Measurements from ENCODE around the gene CNNM2. TPM values are rescaled to one million over a fixed set of nuclear protein-coding genes. Genes with fewer than 3 reads are reported as not detected.

Gene CNNM2
- total RNA-seq, 6 experiments from 2014 or later = 5.2 to 7.6 (median 6.5) TPM

DNA sequence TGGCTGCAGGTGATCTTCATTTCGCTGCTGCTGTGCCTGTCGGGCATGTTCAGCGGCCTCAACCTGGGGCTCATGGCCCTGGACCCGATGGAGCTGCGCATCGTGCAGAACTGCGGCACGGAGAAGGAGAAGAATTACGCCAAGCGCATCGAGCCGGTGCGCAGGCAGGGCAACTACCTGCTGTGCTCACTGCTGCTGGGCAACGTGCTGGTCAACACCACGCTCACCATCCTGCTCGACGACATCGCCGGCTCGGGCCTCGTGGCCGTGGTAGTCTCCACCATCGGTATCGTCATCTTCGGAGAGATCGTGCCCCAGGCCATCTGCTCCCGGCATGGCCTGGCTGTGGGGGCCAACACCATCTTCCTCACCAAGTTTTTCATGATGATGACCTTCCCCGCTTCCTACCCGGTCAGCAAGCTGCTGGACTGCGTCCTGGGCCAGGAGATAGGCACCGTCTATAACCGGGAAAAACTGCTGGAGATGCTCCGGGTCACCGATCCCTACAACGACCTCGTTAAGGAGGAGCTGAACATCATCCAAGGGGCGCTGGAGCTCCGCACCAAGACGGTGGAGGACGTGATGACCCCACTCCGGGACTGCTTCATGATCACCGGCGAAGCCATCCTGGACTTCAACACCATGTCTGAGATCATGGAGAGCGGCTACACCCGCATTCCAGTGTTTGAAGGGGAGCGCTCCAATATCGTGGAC is 1.3 kb downstream of the CNNM2 start:
- H3K27ac ChIP-seq = peak overlapping the region in 2 of 3 donors; percentile 80 to 85
- TF ChIP-seq POLR2A (IDR thresholded peaks at IDR 0.05) = no peak
- TF ChIP-seq, protein P1, sequence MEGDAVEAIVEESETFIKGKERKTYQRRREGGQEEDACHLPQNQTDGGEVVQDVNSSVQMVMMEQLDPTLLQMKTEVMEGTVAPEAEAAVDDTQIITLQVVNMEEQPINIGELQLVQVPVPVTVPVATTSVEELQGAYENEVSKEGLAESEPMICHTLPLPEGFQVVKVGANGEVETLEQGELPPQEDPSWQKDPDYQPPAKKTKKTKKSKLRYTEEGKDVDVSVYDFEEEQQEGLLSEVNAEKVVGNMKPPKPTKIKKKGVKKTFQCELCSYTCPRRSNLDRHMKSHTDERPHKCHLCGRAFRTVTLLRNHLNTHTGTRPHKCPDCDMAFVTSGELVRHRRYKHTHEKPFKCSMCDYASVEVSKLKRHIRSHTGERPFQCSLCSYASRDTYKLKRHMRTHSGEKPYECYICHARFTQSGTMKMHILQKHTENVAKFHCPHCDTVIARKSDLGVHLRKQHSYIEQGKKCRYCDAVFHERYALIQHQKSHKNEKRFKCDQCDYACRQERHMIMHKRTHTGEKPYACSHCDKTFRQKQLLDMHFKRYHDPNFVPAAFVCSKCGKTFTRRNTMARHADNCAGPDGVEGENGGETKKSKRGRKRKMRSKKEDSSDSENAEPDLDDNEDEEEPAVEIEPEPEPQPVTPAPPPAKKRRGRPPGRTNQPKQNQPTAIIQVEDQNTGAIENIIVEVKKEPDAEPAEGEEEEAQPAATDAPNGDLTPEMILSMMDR (IDR thresholded peaks at IDR 0.05) = no peak
- peak; percentile 29 to 64 (median 52) for DNase-seq
- 41% methylated on average over 18 of the region's 47 CpGs for WGBS (ENCODE audit: insufficient coverage, low coverage, low lambda C conversion rate, missing lambda C conversion rate)
- H3K9me3 ChIP-seq = no peaks in the 10 kb centered on the region
- peak overlapping the region; percentile 88 to 95 (median 90) for H3K4me3 ChIP-seq
- H3K4me1 ChIP-seq = peaks cover 0 to 36% (median 5%) of the 10 kb centered on the region in 4 donors
- ATAC-seq = no peak
- intact Hi-C loops (cut with DNase I) = loop anchor here (5.0 to 10.0 kb wide), 2 partner anchors 148 to 325 kb away; partner anchors contain the start of gene RPEL1 (in 1 of the 2)
- no peaks in the 10 kb centered on the region for H3K36me3 ChIP-seq
- H3K27me3 ChIP-seq = no peaks in the 10 kb centered on the region

- DNase-seq = no peak
- no peak for ATAC-seq
- no peaks in the 10 kb centered on the region for H3K36me3 ChIP-seq
- WGBS (ENCODE audit: insufficient coverage, low coverage, low lambda C conversion rate, missing lambda C conversion rate) = 30% methylated on average over 9 of the region's 9 CpGs
- peaks cover 0 to 36% (median 5%) of the 10 kb centered on the region in 4 donors for H3K4me1 ChIP-seq
- no peak overlapping the region for H3K27ac ChIP-seq
- H3K27me3 ChIP-seq = no peaks in the 10 kb centered on the region
- no peaks in the 10 kb centered on the region for H3K9me3 ChIP-seq
- intact Hi-C loops (cut with DNase I) = loop anchor here (5.0 to 10.0 kb wide), 2 partner anchors 147 to 325 kb away; partner anchors contain the start of gene RPEL1 (in 1 of the 2)
- no peak for TF ChIP-seq POLR2A (IDR thresholded peaks at IDR 0.05)
- TF ChIP-seq, protein P1 (IDR thresholded peaks at IDR 0.05) = no peak
- H3K4me3 ChIP-seq = peak overlapping the region; percentile 88 to 95 (median 90)
Measured at GRCh38 chr10:102919992-102920739, 2.1 kb downstream of the CNNM2 start.

GRCh38 chr10:102923601-102924000 is 5.5 kb downstream of the CNNM2 start:
- TF ChIP-seq POLR2A (IDR thresholded peaks at IDR 0.05) = no peak
- TF ChIP-seq, protein P1 (IDR thresholded peaks at IDR 0.05) = no peak
- ATAC-seq (no peak), DNase-seq (no peak)
- H3K4me3 ChIP-seq = no peak overlapping the region
- H3K36me3 ChIP-seq = peaks cover 0 to 2% (median 0%) of the 10 kb centered on the region in 4 donors
- intact Hi-C loops (cut with DNase I) = no loop called here
- no peaks in the 10 kb centered on the region for H3K27me3 ChIP-seq
- H3K4me1 ChIP-seq = peaks cover 0 to 36% (median 5%) of the 10 kb centered on the region in 4 donors
- H3K9me3 ChIP-seq = no peaks in the 10 kb centered on the region
- no peak overlapping the region for H3K27ac ChIP-seq

DNA sequence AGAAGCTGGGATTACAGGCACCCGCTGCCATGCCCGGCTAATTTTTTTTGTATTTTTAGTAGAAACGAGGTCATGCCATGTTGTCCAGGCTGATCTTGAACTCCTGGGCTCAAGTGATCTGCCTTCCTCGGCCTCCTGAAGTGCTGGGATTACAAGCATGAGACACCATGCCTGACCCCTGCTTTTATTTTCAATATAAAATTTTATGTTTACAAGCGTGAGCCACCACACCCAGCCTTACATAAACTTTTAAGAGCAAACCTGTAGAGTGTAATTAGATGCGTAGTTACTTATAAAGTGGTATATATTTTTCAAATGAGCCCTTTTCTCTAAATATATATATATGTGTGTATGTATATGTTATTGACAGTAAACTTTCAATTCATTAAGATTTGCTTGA is 8.7 kb downstream of the CNNM2 start:
- Histone ChIP-seq H3K27me3 (no peaks in the 10 kb centered on the region), H3K4me1 (peaks cover 0 to 9% (median 0%) of the 10 kb centered on the region in 4 donors), H3K27ac (no peak overlapping the region), H3K36me3 (peaks cover 0 to 2% (median 0%) of the 10 kb centered on the region in 4 donors), H3K4me3 (no peak overlapping the region), H3K9me3 (no peaks in the 10 kb centered on the region)
- intact Hi-C loops (cut with DNase I) = no loop called here
- ATAC-seq = no peak
- WGBS (ENCODE audit: insufficient coverage, low coverage, low lambda C conversion rate, missing lambda C conversion rate) = 93% methylated on average over 6 of the region's 6 CpGs
- DNase-seq = no peak
- TF ChIP-seq POLR2A (IDR thresholded peaks at IDR 0.05) = no peak
- TF ChIP-seq, protein P1 (IDR thresholded peaks at IDR 0.05) = no peak

All from right lobe of liver (tissue), 6 donors.